Right cardiac atrium (tissue), 5 donors: ENCODE results near the gene ERC1. TPM values are rescaled to one million over a fixed set of nuclear protein-coding genes. Genes with fewer than 3 reads are reported as not detected.
A peak's percentile ranks its signal among the peaks of the same experiment; 100 is the strongest.

Experiments
- ATAC-seq, 2 donors: fragments of 200-7000 bp; cut with Tn5 transposase; one replicate each; pipeline versions ENCODE4 v1.8.0 to v1.9.1; 2020; ENCODE audit warnings: moderate library complexity in 2 of 2, mild to moderate bottlenecking in 1 of 2
- DNase-seq, 3 donors: peaks; one replicate each; pipeline ENCODE4 v3.0.0-alpha.2; 2020
- H3K27ac ChIP-seq: one replicate; pipeline ENCODE4 v1.5.1; 2013; ENCODE audit warnings: mild to moderate bottlenecking, low read length, control low read depth, moderate library complexity
- H3K27me3 ChIP-seq: one replicate; pipeline ENCODE4 v1.6.1; 2013; ENCODE audit not compliant: control insufficient read depth, insufficient read depth
- H3K4me1 ChIP-seq: one replicate; pipeline ENCODE4 v1.6.1; 2013; ENCODE audit warnings: low read length; ENCODE audit not compliant: control insufficient read depth, insufficient read depth
- H3K4me3 ChIP-seq: one replicate; pipeline ENCODE4 v1.5.1; 2013; ENCODE audit warnings: low read length, control low read depth
- H3K9me3 ChIP-seq: one replicate; pipeline ENCODE4 v1.6.1; 2013; ENCODE audit warnings: low read length; ENCODE audit not compliant: control insufficient read depth
- WGBS: extraction: QIAGEN DNeasy Blood & Tissue Kit; methylation state at CpG from one replicate; pipeline ENCODE4 v1.1.7; 2013; 5-methylcytosine and 5-hydroxymethylcytosine counted together
- intact Hi-C, 4 donors: fragments of 100-400 bp; cut with DNase I; formaldehyde crosslinking; loops; one replicate each; pipeline versions ENCODE4 v1.11.0 to v1.14.0; 2022 to 2023
- polyA plus RNA-seq: library from polyadenylated mRNA; stranded (reverse); fragments of 200-250 nt; gene quantifications from one replicate; pipeline ENCODE4 v1.2.3, GENCODE V29; 2013
- total RNA-seq, 4 donors: library from RNA; stranded (reverse); fragmentation: NEBNext Ultra II Directional; extraction: Animal tissue kit (Norgen Biotek cat#: 25700); gene quantifications; one replicate each; pipeline ENCODE4 v1.2.1, GENCODE V29; 2021
- donor health status: healthy with polysubstance abuse.
- donor health status: DM: no; HTN: yes; CAD: no.
- donor health status: DM: no; HTN: no; CAD: no.
- donor health status: DM: no; HTN: yes; CAD: no; lungs with severe emphysema.
- donor health status: DM: yes; HTN: yes; CAD: no.

Gene ERC1
- total and polyA plus RNA-seq, 5 donors: 15.0 to 71.4 (median 62.9) TPM

GRCh38 chr12:1457901-1458300 lies 466.9 kb downstream of the ERC1 start:
- ATAC-seq (no peak), DNase-seq (no peak)
- intact Hi-C loops: no loop called here
- peaks cover 4% of the 10 kb centered on the region for H3K4me1 ChIP-seq
- H3K9me3 ChIP-seq: no peaks in the 10 kb centered on the region
- WGBS: 73% methylated on average over 1 of the region's 1 CpG
- H3K4me3 ChIP-seq: no peak overlapping the region
- H3K27ac ChIP-seq: no peak overlapping the region
- H3K27me3 ChIP-seq: no peaks in the 10 kb centered on the region

- DNase-seq (no peak), ATAC-seq (no peak)
- H3K4me3 ChIP-seq: no peak overlapping the region
- H3K27ac ChIP-seq: no peak overlapping the region
- peaks cover 10% of the 10 kb centered on the region for H3K4me1 ChIP-seq
- 95% methylated on average over 2 of the region's 2 CpGs for WGBS
- H3K9me3 ChIP-seq: no peaks in the 10 kb centered on the region
- no peaks in the 10 kb centered on the region for H3K27me3 ChIP-seq
- intact Hi-C loops: no loop called here
These were observed 468.3 kb downstream of the ERC1 start for GRCh38 chr12:1459339-1459738.

- Histone ChIP-seq H3K27ac (no peak overlapping the region), H3K4me3 (no peak overlapping the region), H3K4me1 (peaks cover 6% of the 10 kb centered on the region), H3K27me3 (no peaks in the 10 kb centered on the region), H3K9me3 (no peaks in the 10 kb centered on the region)
- ATAC-seq (peak; percentile 72 to 79), DNase-seq (no peak)
- intact Hi-C loops: no loop called here
- 57% methylated on average over 10 of the region's 10 CpGs for WGBS
These were observed 472.3 kb downstream of the ERC1 start for GRCh38 chr12:1463073-1463905.

- Histone ChIP-seq H3K4me3 (no peak overlapping the region), H3K27me3 (no peaks in the 10 kb centered on the region), H3K9me3 (no peaks in the 10 kb centered on the region), H3K4me1 (peaks cover 13% of the 10 kb centered on the region), H3K27ac (no peak overlapping the region)
- 97% methylated on average over 6 of the region's 6 CpGs for WGBS
- ATAC-seq (no peak), DNase-seq (no peak)
- intact Hi-C loops: no loop called here
These were observed 473.9 kb downstream of the ERC1 start for GRCh38 chr12:1464925-1465324.

- H3K27me3 ChIP-seq: no peaks in the 10 kb centered on the region
- H3K4me3 ChIP-seq: no peak overlapping the region
- DNase-seq: no peak
- no peak for ATAC-seq
- H3K9me3 ChIP-seq: no peaks in the 10 kb centered on the region
- peaks cover 15% of the 10 kb centered on the region for H3K4me1 ChIP-seq
- 96% methylated on average over 11 of the region's 11 CpGs for WGBS
- no peak overlapping the region for H3K27ac ChIP-seq
- intact Hi-C loops: no loop called here
These were observed 475.0 kb downstream of the ERC1 start for GRCh38 chr12:1465990-1466389.

- intact Hi-C loops: no loop called here
- ATAC-seq (no peak), DNase-seq (no peak)
- no peaks in the 10 kb centered on the region for H3K9me3 ChIP-seq
- H3K27ac ChIP-seq: no peak overlapping the region
- H3K27me3 ChIP-seq: no peaks in the 10 kb centered on the region
- WGBS: 86% methylated on average over 5 of the region's 5 CpGs
- no peak overlapping the region for H3K4me3 ChIP-seq
- H3K4me1 ChIP-seq: peaks cover 15% of the 10 kb centered on the region
These were observed 475.6 kb downstream of the ERC1 start for GRCh38 chr12:1466481-1467154.

- Histone ChIP-seq H3K9me3 (no peaks in the 10 kb centered on the region), H3K27me3 (no peaks in the 10 kb centered on the region), H3K4me1 (peaks cover 15% of the 10 kb centered on the region), H3K4me3 (no peak overlapping the region), H3K27ac (no peak overlapping the region)
- intact Hi-C loops: no loop called here
- 97% methylated on average over 11 of the region's 11 CpGs for WGBS
- DNase-seq: no peak
- ATAC-seq: no peak
These were observed 476.7 kb downstream of the ERC1 start for GRCh38 chr12:1467710-1468109.

- Histone ChIP-seq H3K4me1 (peaks cover 10% of the 10 kb centered on the region), H3K27ac (no peak overlapping the region), H3K9me3 (no peaks in the 10 kb centered on the region), H3K4me3 (no peak overlapping the region), H3K27me3 (no peaks in the 10 kb centered on the region)
- DNase-seq (peak in 1 of 3 donors; percentile 54), ATAC-seq (peak; percentile 7 to 20)
- WGBS: 68% methylated on average over 6 of the region's 6 CpGs
- intact Hi-C loops: no loop called here
These were observed 478.0 kb downstream of the ERC1 start for GRCh38 chr12:1469070-1469469.

GRCh38 chr12:1470051-1470450 lies 479.0 kb downstream of the ERC1 start:
- ATAC-seq (peak; percentile 50 to 76), DNase-seq (peak in 2 of 3 donors; percentile 33 to 69)
- Histone ChIP-seq H3K4me3 (no peak overlapping the region), H3K27me3 (no peaks in the 10 kb centered on the region), H3K4me1 (peaks cover 11% of the 10 kb centered on the region), H3K27ac (no peak overlapping the region), H3K9me3 (no peaks in the 10 kb centered on the region)
- 13% methylated on average over 5 of the region's 5 CpGs for WGBS
- intact Hi-C loops: no loop called here

- 66% methylated on average over 6 of the region's 6 CpGs for WGBS
- ATAC-seq: no peak
- Histone ChIP-seq H3K4me1 (peaks cover 11% of the 10 kb centered on the region), H3K27ac (no peak overlapping the region), H3K27me3 (no peaks in the 10 kb centered on the region), H3K9me3 (no peaks in the 10 kb centered on the region), H3K4me3 (no peak overlapping the region)
- intact Hi-C loops: no loop called here
- DNase-seq: no peak
These were observed 480.2 kb downstream of the ERC1 start for GRCh38 chr12:1471224-1471623.

GRCh38 chr12:1473418-1473817 lies 482.4 kb downstream of the ERC1 start:
- Histone ChIP-seq H3K4me1 (peaks cover 11% of the 10 kb centered on the region), H3K27ac (no peak overlapping the region), H3K9me3 (no peaks in the 10 kb centered on the region), H3K27me3 (no peaks in the 10 kb centered on the region), H3K4me3 (no peak overlapping the region)
- DNase-seq (peak in 1 of 3 donors; percentile 66), ATAC-seq (no peak)
- 72% methylated on average over 7 of the region's 7 CpGs for WGBS
- intact Hi-C loops: no loop called here
